Measurements from ENCODE around the gene SHISAL2A.

SHISAL2A gene

GRCh38 chr1:52658795-52659194, 25.8 kb downstream of the SHISAL2A start:
- in situ Hi-C loops (cut with MboI; ENCODE audit: low sequenced_read_pairs): no loop called here

DNA sequence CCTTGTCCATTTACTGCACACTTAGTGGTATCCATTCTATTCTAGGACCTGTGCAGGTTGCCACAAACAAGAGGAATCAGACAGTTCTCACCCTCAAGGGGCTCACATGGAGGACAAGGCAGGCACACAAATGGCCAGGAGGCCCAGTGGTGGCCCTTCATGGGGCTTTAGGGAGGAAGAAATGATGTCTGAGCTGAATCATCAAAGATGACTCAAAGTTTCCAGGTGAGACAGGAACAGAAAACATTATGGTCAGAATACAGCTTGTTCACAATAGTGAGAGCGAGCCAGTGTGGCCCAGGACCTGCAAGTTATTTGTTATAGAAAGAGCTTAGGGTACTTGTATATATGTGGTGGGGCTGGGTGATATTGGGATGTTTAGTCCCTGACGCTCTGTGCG, 26.4 kb downstream of the SHISAL2A start:
- in situ Hi-C loops (cut with MboI; ENCODE audit: low sequenced_read_pairs): no loop called here

GRCh38 chr1:52659851-52660596, 27.1 kb downstream of the SHISAL2A start:
- in situ Hi-C loops (cut with MboI; ENCODE audit: low sequenced_read_pairs): no loop called here

DNA sequence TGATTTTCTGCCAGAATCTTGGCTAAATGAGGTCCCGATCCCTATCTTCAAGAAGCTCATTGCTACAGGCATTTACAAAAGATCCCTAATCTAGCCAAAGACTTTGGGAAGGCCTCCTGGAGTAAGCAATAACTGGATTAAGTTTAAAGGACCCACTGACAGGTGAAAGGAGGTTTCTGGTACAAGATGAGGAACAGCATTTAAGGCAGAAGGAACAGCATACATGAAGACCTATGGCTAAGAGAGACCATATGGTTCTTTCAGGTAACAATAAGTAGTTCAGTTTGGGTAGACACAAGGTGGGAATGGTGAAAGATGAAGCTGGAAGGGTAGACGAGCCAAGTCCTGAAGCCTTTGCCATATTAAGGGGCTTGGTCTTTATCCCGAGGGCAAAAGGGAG, 27.8 kb downstream of the SHISAL2A start:
- in situ Hi-C loops (cut with MboI; ENCODE audit: low sequenced_read_pairs): no loop called here

DNA sequence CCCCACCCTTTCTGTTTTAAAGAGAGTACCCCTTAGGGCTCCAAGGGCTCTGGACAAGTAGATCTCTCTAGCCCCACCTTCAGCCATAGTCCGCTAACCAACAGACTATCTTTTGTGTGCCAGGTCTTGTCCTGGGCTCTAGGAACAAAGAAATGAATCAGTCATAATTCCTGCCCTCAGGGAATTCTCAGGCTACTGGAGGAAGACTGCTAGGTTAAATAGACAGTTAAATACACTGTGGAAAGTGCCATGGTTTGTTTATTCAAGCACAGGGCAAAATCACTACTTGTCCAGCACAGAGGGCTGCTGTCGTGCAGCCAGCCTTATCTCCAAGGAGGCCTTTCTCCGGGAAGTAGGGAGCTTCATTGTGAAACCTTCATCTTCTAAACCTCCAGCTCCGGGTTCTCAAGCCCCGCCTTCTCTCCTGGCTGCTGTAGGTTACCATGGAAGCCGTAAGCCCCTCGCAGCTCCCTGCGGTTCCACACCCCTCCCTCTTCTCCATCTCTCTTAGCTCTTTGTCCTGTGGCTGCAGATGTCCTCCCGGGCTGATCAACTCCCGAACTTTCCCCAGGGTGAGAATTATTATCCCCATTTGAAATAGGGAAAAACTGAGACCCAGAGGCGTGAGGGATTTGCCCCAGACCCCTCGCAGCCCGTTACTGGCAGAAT, 29.8 kb downstream of the SHISAL2A start:
- in situ Hi-C loops (cut with MboI; ENCODE audit: low sequenced_read_pairs): no loop called here

- in situ Hi-C loops (cut with MboI; ENCODE audit: low sequenced_read_pairs): no loop called here
Observed at GRCh38 chr1:52663716-52664115, 30.7 kb downstream of the SHISAL2A start.

DNA sequence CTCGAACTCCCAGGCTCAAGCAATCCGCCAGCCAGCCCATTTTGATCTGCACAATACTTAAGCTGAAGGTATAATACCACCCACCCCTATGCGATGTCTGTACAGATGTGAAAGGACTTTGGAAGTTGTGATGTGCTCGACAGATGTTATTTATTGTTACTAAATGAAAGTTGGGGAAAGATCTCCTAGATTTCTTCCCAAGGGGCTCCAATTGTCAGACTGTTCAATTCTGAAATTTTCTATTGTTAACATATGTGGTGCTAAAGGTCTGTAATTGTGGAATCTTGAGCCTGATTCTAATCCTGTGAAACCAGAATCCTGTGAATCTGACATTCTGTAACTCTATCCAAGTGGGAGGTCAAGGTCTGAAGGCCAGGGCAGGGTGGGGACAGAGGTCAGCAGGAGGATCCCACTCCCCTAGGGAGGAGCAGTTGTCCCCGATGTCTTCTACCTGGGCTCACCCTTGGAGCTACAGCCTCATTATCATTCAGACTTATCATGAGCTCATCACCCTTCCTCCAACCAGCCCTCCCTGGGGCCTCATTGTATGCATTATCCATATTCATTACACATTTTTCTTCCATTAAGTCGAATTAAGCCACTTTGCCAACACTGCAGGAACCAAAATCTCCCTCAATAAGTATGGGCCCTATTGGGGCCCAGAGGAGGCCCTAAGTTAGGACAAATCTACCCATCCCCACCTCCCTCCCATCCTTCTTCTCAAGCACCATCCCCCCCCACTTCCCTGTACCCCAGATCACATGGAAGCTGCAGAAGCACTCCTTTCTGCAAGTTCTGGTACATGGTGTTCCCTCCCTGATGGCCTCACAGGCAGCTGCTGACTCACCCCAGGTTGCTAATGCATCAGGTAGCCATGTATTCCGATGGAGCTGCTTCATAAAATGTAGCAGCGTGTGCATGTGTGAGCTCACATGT, 32.3 kb downstream of the SHISAL2A start:
- in situ Hi-C loops (cut with MboI; ENCODE audit: low sequenced_read_pairs): no loop called here

DNA sequence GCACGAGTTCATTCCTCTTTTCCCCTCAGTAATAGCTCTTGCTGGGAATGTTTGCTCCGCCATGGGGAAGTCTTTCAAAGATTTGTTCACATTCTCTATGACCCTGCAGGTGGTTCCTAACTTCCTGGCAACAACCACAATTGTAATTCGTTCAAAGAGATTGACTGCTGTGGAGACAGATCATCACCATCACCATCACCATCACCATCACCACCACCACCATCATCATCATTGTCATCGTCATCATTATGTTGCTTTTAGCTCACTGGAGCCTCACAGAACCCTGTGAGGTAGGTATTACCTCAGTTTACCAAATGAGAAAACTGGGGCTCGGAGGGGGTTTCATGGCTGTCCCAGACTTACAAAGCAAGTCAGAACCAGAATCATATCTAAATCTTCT, 34.3 kb downstream of the SHISAL2A start:
- in situ Hi-C loops (cut with MboI; ENCODE audit: low sequenced_read_pairs): no loop called here

- in situ Hi-C loops (cut with MboI; ENCODE audit: low sequenced_read_pairs): no loop called here
Observed at GRCh38 chr1:52667984-52668383, 35.0 kb downstream of the SHISAL2A start.

DNA sequence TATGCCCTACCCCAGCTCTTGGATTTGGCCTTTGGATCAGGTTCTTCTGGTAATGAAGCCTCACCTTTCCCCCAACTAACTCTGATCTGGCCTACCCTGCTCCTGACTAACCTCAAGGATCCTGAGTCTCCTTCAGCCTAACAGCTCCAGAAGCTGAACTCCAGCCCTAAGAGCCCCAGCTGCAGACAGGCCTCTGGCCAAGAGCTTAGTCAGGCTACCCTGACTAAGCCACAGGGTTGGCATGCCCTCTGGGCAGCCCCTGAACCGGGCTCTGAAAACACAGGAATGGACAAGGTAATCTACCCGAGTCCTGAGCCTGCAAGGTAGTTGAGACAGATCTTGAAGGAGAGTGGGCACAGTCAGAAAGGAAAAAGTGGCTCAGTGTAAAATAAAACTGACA, 35.7 kb downstream of the SHISAL2A start:
- in situ Hi-C loops (cut with MboI; ENCODE audit: low sequenced_read_pairs): no loop called here

- in situ Hi-C loops (cut with MboI; ENCODE audit: low sequenced_read_pairs): no loop called here
Observed at GRCh38 chr1:52669696-52670095, 36.7 kb downstream of the SHISAL2A start.

DNA sequence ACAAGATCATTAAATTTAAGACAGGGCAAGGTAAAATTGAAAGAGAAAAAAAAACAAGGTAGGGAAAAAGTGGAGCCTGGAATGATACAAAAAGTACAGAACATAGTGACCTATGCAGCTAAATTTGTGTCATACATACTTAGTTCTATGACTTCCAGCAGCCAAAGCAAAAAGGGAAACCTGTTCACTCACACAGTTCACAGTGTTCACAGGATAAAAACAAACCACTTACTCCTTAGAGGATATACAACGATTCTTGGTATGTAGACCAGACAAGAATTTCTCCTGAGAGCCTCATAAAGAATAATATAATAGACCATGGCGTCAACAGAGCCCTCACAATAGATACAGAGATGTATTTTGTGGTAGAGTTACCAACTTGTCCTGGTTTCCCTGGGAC, 37.6 kb downstream of the SHISAL2A start:
- in situ Hi-C loops (cut with MboI; ENCODE audit: low sequenced_read_pairs): no loop called here

GRCh38 chr1:52672946-52673345, 40.0 kb downstream of the SHISAL2A start:
- in situ Hi-C loops (cut with MboI; ENCODE audit: low sequenced_read_pairs): no loop called here

GRCh38 chr1:52673513-52673912, 40.5 kb downstream of the SHISAL2A start:
- in situ Hi-C loops (cut with MboI; ENCODE audit: low sequenced_read_pairs): no loop called here

GRCh38 chr1:52674497-52675384, 41.8 kb downstream of the SHISAL2A start:
- in situ Hi-C loops (cut with MboI; ENCODE audit: low sequenced_read_pairs): no loop called here

- in situ Hi-C loops (cut with MboI; ENCODE audit: low sequenced_read_pairs): no loop called here
Observed at GRCh38 chr1:52676249-52676903, 43.4 kb downstream of the SHISAL2A start.

DNA sequence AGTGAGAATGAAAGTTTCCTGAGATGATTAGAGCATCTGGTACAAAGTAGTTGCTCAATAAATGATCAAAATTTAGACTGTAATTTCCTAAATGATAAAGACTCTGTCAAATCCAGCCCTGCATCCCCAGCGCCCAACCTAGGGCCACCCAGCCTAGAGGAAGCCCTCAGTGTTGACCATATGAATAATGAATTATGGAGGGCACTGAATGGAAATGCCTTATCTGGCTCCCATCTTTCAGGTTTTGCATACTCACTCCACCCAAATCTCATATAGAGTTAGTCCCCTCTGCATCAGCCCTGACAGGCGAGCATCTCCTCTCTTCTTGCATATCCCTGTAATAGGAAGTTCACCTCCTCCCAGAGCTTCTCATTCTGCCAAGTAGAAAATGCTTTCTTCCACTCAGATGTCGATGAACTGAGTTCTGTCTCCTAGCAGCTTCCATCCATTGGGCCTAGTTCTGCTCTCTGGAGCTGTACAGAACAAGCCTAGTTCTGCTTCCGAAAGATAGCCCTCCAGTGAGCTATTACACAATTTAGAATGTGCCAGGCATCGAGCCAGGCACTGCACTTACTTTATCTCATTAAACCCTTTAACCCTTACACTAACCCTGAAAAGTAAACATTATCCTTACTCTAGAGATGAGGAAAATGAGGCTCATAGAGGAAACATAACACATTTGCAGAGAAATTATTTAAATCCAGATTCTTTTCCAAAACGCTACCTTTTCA, 44.3 kb downstream of the SHISAL2A start:
- in situ Hi-C loops (cut with MboI; ENCODE audit: low sequenced_read_pairs): no loop called here

DNA sequence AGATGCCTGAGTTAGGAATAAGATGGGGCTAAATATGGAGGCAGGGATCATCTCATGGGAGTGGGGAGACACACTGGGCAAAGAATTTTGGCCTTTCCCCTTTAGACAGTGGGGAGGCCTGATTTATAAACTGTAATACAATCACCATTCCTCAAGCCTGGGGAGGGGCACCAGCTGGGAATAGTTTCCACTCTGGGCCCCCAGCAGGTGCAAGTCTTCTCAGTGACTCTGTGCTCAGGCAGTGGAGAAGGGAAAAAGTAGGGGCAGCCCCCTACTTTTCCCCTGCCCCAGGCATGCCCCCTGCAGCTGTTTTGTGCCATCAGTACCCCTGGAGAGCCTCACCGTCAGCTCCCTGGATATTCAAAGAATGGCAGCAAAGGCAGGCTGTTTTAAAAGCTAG, 46.1 kb downstream of the SHISAL2A start:
- in situ Hi-C loops (cut with MboI; ENCODE audit: low sequenced_read_pairs): no loop called here

GRCh38 chr1:52679498-52679897, 46.5 kb downstream of the SHISAL2A start:
- in situ Hi-C loops (cut with MboI; ENCODE audit: low sequenced_read_pairs): no loop called here

Data from hTERT RPE-1 (cell line).